LoVo (cell line): ENCODE data around the gene CDRT15L2.
"Not testable (repeated sequence)": the region's sequence is repeated elsewhere in the genome, so short reads cannot be mapped to it uniquely, and the experiment has no call there.

Source experiments
- DNase-seq: peaks from one replicate; pipeline ENCODE4 v3.0.0-alpha.2; 2016; ENCODE audit warnings: low spot score

Gene CDRT15L2

GRCh38 chr17:20579424-20579823 is at the start of gene CDRT15L2:
Gene CDRT15L2 (plus strand): TSS chr17:20579724. CDS start chr17:20579744, 20 bp downstream.
- not testable (repeated sequence) for DNase-seq

- not testable (repeated sequence) for DNase-seq
Observed at GRCh38 chr17:20530104-20530503, 49.4 kb upstream of the CDRT15L2 start.

GRCh38 chr17:20532544-20533090 is 46.9 kb upstream of the CDRT15L2 start:
- DNase-seq = not testable (repeated sequence)

- DNase-seq = not testable (repeated sequence)
Observed at GRCh38 chr17:20533206-20533605, 46.3 kb upstream of the CDRT15L2 start.

GRCh38 chr17:20534711-20535550 is 44.6 kb upstream of the CDRT15L2 start:
- not testable (repeated sequence) for DNase-seq

GRCh38 chr17:20540414-20540813 is 39.1 kb upstream of the CDRT15L2 start:
- not testable (repeated sequence) for DNase-seq

- not testable (repeated sequence) for DNase-seq
Observed at GRCh38 chr17:20540865-20541264, 38.7 kb upstream of the CDRT15L2 start.

GRCh38 chr17:20541853-20542546 is 37.5 kb upstream of the CDRT15L2 start:
- DNase-seq = not testable (repeated sequence)

- not testable (repeated sequence) for DNase-seq
Observed at GRCh38 chr17:20547923-20548322, 31.6 kb upstream of the CDRT15L2 start.

- not testable (repeated sequence) for DNase-seq
Observed at GRCh38 chr17:20552920-20553319, 26.6 kb upstream of the CDRT15L2 start.

GRCh38 chr17:20554728-20555127 is 24.8 kb upstream of the CDRT15L2 start:
- not testable (repeated sequence) for DNase-seq

GRCh38 chr17:20555135-20556010 is 24.2 kb upstream of the CDRT15L2 start:
- not testable (repeated sequence) for DNase-seq

- DNase-seq = not testable (repeated sequence)
Observed at GRCh38 chr17:20558096-20558495, 21.4 kb upstream of the CDRT15L2 start.

GRCh38 chr17:20559018-20559417 is 20.5 kb upstream of the CDRT15L2 start:
- DNase-seq = not testable (repeated sequence)

GRCh38 chr17:20562587-20562986 is 16.9 kb upstream of the CDRT15L2 start:
- no peak for DNase-seq

GRCh38 chr17:20565245-20565644 is 14.3 kb upstream of the CDRT15L2 start:
- not testable (repeated sequence) for DNase-seq

- DNase-seq = no peak
Observed at GRCh38 chr17:20565711-20566110, 13.8 kb upstream of the CDRT15L2 start.

GRCh38 chr17:20566736-20567135 is 12.8 kb upstream of the CDRT15L2 start:
- DNase-seq = not testable (repeated sequence)

GRCh38 chr17:20567421-20567820 is 12.1 kb upstream of the CDRT15L2 start:
- DNase-seq = not testable (repeated sequence)

- not testable (repeated sequence) for DNase-seq
Observed at GRCh38 chr17:20568604-20569003, 10.9 kb upstream of the CDRT15L2 start.

- not testable (repeated sequence) for DNase-seq
Observed at GRCh38 chr17:20571653-20572052, 7.9 kb upstream of the CDRT15L2 start.

- DNase-seq = not testable (repeated sequence)
Observed at GRCh38 chr17:20573216-20573615, 6.3 kb upstream of the CDRT15L2 start.
